H9 (cell line): ENCODE data around the gene ADGB. TPM values are rescaled to one million over a fixed set of nuclear protein-coding genes. Genes with fewer than 3 reads are reported as not detected.
A peak's percentile ranks its signal among the peaks of the same experiment; 100 is the strongest.

Experiments
- DNase-seq: peaks from one replicate; pipeline ENCODE4 v3.0.0-alpha.2; 2017
- H2AFZ ChIP-seq: one replicate; pipeline ENCODE4 v1.6.1; 2013; ENCODE audit warnings: mild to moderate bottlenecking, low read length, control low read depth, moderate library complexity
- H2AK5ac ChIP-seq: 2 replicates; pipeline ENCODE4 v1.6.1; 2013; ENCODE audit warnings: low read length, control low read depth, mixed read lengths; ENCODE audit not compliant: insufficient read length
- H2BK120ac ChIP-seq: one replicate; pipeline ENCODE4 v1.6.1; 2013; ENCODE audit warnings: low read depth, mild to moderate bottlenecking, low read length, control low read depth, inconsistent platforms; ENCODE audit not compliant: poor library complexity, severe bottlenecking
- H2BK12ac ChIP-seq: 2 replicates; pipeline ENCODE4 v1.6.1; 2013; ENCODE audit warnings: low read length, control low read depth, mixed read lengths, low read depth; ENCODE audit not compliant: insufficient read length
- H2BK15ac ChIP-seq: 2 replicates; pipeline ENCODE4 v1.6.1; 2013; ENCODE audit warnings: low read depth, low read length, control low read depth
- H2BK20ac ChIP-seq: one replicate; pipeline ENCODE4 v1.6.1; 2013; ENCODE audit warnings: low read depth, mild to moderate bottlenecking, low read length, control low read depth, inconsistent platforms; ENCODE audit not compliant: poor library complexity, severe bottlenecking
- H2BK5ac ChIP-seq: 2 replicates; pipeline ENCODE4 v1.6.1; 2013; ENCODE audit warnings: low read length, control low read depth, mixed read lengths; ENCODE audit not compliant: insufficient read length
- H3K14ac ChIP-seq: 2 replicates; pipeline ENCODE4 v1.6.1; 2013; ENCODE audit warnings: low read length, control low read depth; ENCODE audit not compliant: insufficient read depth
- H3K18ac ChIP-seq: 2 replicates; pipeline ENCODE4 v1.6.1; 2013; ENCODE audit warnings: low read depth, mild to moderate bottlenecking, mixed read lengths, low read length, control low read depth; ENCODE audit not compliant: insufficient read length
- H3K23ac ChIP-seq: 2 replicates; pipeline ENCODE4 v1.6.1; 2013; ENCODE audit warnings: low read length, control low read depth, mixed read lengths, low read depth; ENCODE audit not compliant: insufficient read length
- H3K23me2 ChIP-seq: 2 replicates; pipeline ENCODE4 v1.6.1; 2013; ENCODE audit warnings: low read depth, mild to moderate bottlenecking, mixed read lengths, low read length, control low read depth; ENCODE audit not compliant: insufficient read length, poor library complexity, severe bottlenecking
- H3K27ac ChIP-seq: 2 replicates; pipeline ENCODE4 v1.5.1; 2013; ENCODE audit warnings: low read length, control low read depth, mixed read lengths, low read depth; ENCODE audit not compliant: insufficient read length
- H3K27me3 ChIP-seq: 2 replicates; pipeline ENCODE4 v1.6.1; 2013; ENCODE audit warnings: low read length, control low read depth, inconsistent platforms; ENCODE audit not compliant: insufficient read depth
- H3K4ac ChIP-seq: 2 replicates; pipeline ENCODE4 v1.6.1; 2013; ENCODE audit warnings: low read depth, mild to moderate bottlenecking, control low read depth, inconsistent platforms, low read length, moderate library complexity
- H3K4me1 ChIP-seq: 2 replicates; pipeline ENCODE4 v1.6.1; 2013; ENCODE audit warnings: low read length, control low read depth, inconsistent platforms; ENCODE audit not compliant: insufficient read depth
- H3K4me2 ChIP-seq: 2 replicates; pipeline ENCODE4 v1.6.1; 2013; ENCODE audit warnings: low read length, control low read depth, mixed read lengths; ENCODE audit not compliant: insufficient read length, insufficient read depth
- H3K56ac ChIP-seq: 2 replicates; pipeline ENCODE4 v1.6.1; 2013; ENCODE audit warnings: low read depth, mild to moderate bottlenecking, mixed read lengths, low read length, control low read depth; ENCODE audit not compliant: insufficient read length
- H3K79me1 ChIP-seq: 2 replicates; pipeline ENCODE4 v1.6.1; 2013; ENCODE audit warnings: low read depth, mild to moderate bottlenecking, moderate library complexity, low read length, control low read depth, inconsistent platforms; ENCODE audit not compliant: insufficient read depth, poor library complexity, severe bottlenecking
- H3K79me2 ChIP-seq: 2 replicates; pipeline ENCODE4 v1.6.1; 2013; ENCODE audit warnings: low read length, control low read depth, inconsistent platforms; ENCODE audit not compliant: insufficient read depth
- H3K9ac ChIP-seq: 2 replicates; pipeline ENCODE4 v1.6.1; 2013; ENCODE audit warnings: low read length, control low read depth, mixed read lengths; ENCODE audit not compliant: insufficient read length; ENCODE audit errors: extremely low read depth
- H3K9me3 ChIP-seq: one replicate; pipeline ENCODE4 v1.6.1; 2013; ENCODE audit warnings: low read depth, low read length, inconsistent platforms; ENCODE audit not compliant: control insufficient read depth
- H3T11ph ChIP-seq: one replicate; pipeline ENCODE4 v1.6.1; 2013; ENCODE audit warnings: mild to moderate bottlenecking, low read length, control low read depth, inconsistent platforms
- H4K20me1 ChIP-seq: one replicate; pipeline ENCODE4 v1.6.1; 2013; ENCODE audit not compliant: control insufficient read depth, insufficient read length, insufficient read depth
- H4K5ac ChIP-seq: 2 replicates; pipeline ENCODE4 v1.6.1; 2013; ENCODE audit warnings: low read depth, mild to moderate bottlenecking, mixed read lengths, low read length, control low read depth; ENCODE audit not compliant: insufficient read length
- H4K8ac ChIP-seq: replicated peaks from 2 replicates; pipeline ENCODE4 v1.6.1; 2013; ENCODE audit warnings: low read length, control low read depth, mixed read lengths, low read depth; ENCODE audit not compliant: insufficient read length
- H4K91ac ChIP-seq: 2 replicates; pipeline ENCODE4 v1.6.1; 2013; ENCODE audit warnings: low read depth, mild to moderate bottlenecking, moderate library complexity, mixed read lengths, low read length, control low read depth; ENCODE audit not compliant: insufficient read length
- H3K27ac Mint-ChIP-seq, 3 experiments: 2 replicates in 2 of 3; 3 replicates in 1 of 3; pipeline ENCODE4 v1.8.0; 2020 to 2021; ENCODE audit warnings: mixed read lengths in 3 of 3, mild to moderate bottlenecking in 1 of 3, moderate library complexity in 1 of 3
- H3K27me3 Mint-ChIP-seq: 2 replicates; pipeline ENCODE4 v1.8.0; 2021; ENCODE audit warnings: low read depth, mild to moderate bottlenecking, moderate library complexity, mixed read lengths
- H3K36me3 Mint-ChIP-seq, 3 experiments: 2 replicates in 2 of 3; 3 replicates in 1 of 3; pipeline ENCODE4 v1.8.0; 2020 to 2021; ENCODE audit warnings: low read depth in 3 of 3, mixed read lengths in 3 of 3; ENCODE audit not compliant: insufficient read depth in 1 of 3
- H3K4me1 Mint-ChIP-seq, 2 experiments: 2 replicates each; pipeline ENCODE4 v1.8.0; 2020; ENCODE audit warnings: mixed read lengths in 2 of 2
- H3K4me3 Mint-ChIP-seq, 2 experiments: 2 replicates in 1 of 2; 3 replicates in 1 of 2; pipeline ENCODE4 v1.8.0; 2020 to 2021; ENCODE audit warnings: mild to moderate bottlenecking in 2 of 2, mixed read lengths in 2 of 2, moderate library complexity in 1 of 2
- H3K9me3 Mint-ChIP-seq, 2 experiments: 2 replicates in 1 of 2; 3 replicates in 1 of 2; pipeline ENCODE4 v1.8.0; 2020; ENCODE audit warnings: mild to moderate bottlenecking in 2 of 2, mixed read lengths in 2 of 2, moderate library complexity in 1 of 2
- CTCF ChIP-seq: fragments of 200-600 bp; sonication (generic); conservative IDR thresholded peaks from 3 replicates; pipeline ENCODE4 v1.8.0; 2021; ENCODE audit warnings: antibody characterized with exemption, mild to moderate bottlenecking
- WGBS: extraction: QIAGEN DNeasy Blood & Tissue Kit; methylation state at CpG from one replicate; pipeline ENCODE4 v1.1.7; 2013; ENCODE audit warnings: missing lambda C conversion rate, low lambda C conversion rate, mixed read lengths; ENCODE audit not compliant: insufficient read length; ENCODE audit errors: extremely low coverage; 5-methylcytosine and 5-hydroxymethylcytosine counted together
- total RNA-seq: library from RNA; stranded (reverse); gene quantifications from 2 replicates; pipeline ENCODE4 v1.2.1, GENCODE V29; 2021

The ADGB gene
- total RNA-seq, 1 experiment from 2014 or later, result not detected

- Histone ChIP-seq H3K4me2 (peak overlapping the region; percentile 72), H3K27me3 (no peaks in the 10 kb centered on the region), H3K4ac (no peak overlapping the region), H2BK15ac (no peak overlapping the region), H3K23me2 (peaks cover 5% of the 10 kb centered on the region), H2BK120ac (no peak overlapping the region), H4K8ac (no peak overlapping the region), H2BK12ac (no peak overlapping the region), H3K18ac (no peak overlapping the region), H3K9me3 (no peaks in the 10 kb centered on the region), H2BK20ac (no peak overlapping the region), H3K23ac (no peak overlapping the region), H3K27ac (no peak overlapping the region), H3K79me1 (no peaks in the 10 kb centered on the region), H4K5ac (no peak overlapping the region), H4K20me1 (no peaks in the 10 kb centered on the region), H2AFZ (peak overlapping the region; percentile 69), H3K79me2 (no peaks in the 10 kb centered on the region), H3K4me1 (no peaks in the 10 kb centered on the region), H3K14ac (no peak overlapping the region), H4K91ac (no peak overlapping the region), H3K56ac (no peak overlapping the region), H3T11ph (no peak overlapping the region), H2BK5ac (no peak overlapping the region), H2AK5ac (no peak overlapping the region), H3K9ac (no peak overlapping the region)
- no CpG with 5 or more reads among the region's 5 CpGs for WGBS
- H3K27me3 Mint-ChIP-seq, result peaks cover 2% of the 10 kb centered on the region; the same call in 1 of the 2 replicates
- no peaks in the 10 kb centered on the region for H3K9me3 Mint-ChIP-seq
- no peaks in the 10 kb centered on the region for H3K36me3 Mint-ChIP-seq
- peak overlapping the region in 1 of 3 experiments; percentile 56; a peak in 1 of 7 replicates for H3K27ac Mint-ChIP-seq
- no peak for TF ChIP-seq CTCF
- H3K4me3 Mint-ChIP-seq, result peak overlapping the region; percentile 59 to 80
- peak; percentile 56 for DNase-seq
- peaks cover 5 to 6% of the 10 kb centered on the region in 2 experiments for H3K4me1 Mint-ChIP-seq
These were observed 259.2 kb downstream of the ADGB start for GRCh38 chr6:146857980-146858347.
